Jurkat, Clone E6-1 (cell line): ENCODE measurements around the gene ADAM19.

ENCODE experiments used
- DNase-seq: peaks from one replicate; pipeline ENCODE4 v3.0.0-alpha.2; 2011; ENCODE audit warnings: low read depth, low spot score
- H3K4me3 ChIP-seq: 2 replicates; pipeline ENCODE4 v1.5.1; 2011; ENCODE audit warnings: mild to moderate bottlenecking, low read length, control low read depth, moderate library complexity

Gene ADAM19

GRCh38 chr5:157547941-157548512, 27.5 kb downstream of the ADAM19 start:
- H3K4me3 ChIP-seq = no peak overlapping the region
- no peak for DNase-seq

DNA sequence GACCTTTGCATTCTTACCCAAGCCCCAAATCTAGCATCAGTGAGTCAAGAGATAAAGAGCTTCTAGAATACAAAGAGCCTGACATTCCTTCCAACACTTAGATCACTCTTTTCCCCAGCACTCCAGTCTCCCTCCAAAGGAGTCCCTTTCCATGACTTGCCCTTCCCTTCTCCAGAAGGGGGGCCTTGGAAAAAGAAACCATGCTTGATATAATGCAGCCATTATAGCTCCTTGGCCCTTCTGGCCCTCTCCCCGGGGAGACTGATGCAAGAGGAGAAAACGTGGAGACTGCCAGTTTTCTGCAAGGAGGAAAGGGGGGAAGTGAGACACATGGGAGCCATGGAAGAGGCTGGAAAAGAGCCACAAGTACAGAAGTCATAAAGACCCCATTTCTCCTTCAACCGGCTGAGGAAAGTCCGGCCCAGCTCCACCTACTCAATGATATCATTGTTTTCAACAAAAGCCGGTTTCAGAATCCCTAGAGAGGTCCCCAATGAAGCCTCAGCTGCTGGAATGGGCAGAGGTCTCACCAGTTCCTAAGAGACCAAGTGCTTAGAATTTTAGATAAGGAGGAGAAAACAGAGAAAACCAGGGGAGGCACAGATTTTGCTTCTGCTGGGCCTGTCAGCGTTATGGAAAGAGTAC, 29.0 kb downstream of the ADAM19 start:
- no peak overlapping the region for H3K4me3 ChIP-seq
- DNase-seq = no peak

GRCh38 chr5:157545610-157546310, 29.8 kb downstream of the ADAM19 start:
- no peak for DNase-seq

DNA sequence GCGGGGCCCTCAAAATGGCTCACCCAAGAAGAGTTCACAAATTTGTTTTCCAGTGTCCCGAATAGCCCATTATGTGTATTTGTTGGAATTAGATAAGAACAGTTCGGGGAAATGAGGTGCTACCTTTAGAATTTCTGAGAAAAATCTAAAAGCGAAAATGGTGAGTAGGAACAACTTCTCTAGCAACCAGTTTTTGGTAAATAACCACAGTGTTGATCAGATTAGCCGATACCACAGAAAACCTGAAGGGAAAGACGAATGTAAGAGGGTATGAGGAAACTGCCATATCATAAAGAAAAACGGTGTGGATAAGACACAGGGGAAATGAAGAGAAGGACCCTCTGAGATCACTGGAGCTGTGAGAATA, 31.0 kb downstream of the ADAM19 start:
- DNase-seq = no peak
- no peak overlapping the region for H3K4me3 ChIP-seq

More at GRCh38 chr5:157545610-157546310, 29.8 kb downstream of the ADAM19 start:
- H3K4me3 ChIP-seq = no peak overlapping the region

DNA sequence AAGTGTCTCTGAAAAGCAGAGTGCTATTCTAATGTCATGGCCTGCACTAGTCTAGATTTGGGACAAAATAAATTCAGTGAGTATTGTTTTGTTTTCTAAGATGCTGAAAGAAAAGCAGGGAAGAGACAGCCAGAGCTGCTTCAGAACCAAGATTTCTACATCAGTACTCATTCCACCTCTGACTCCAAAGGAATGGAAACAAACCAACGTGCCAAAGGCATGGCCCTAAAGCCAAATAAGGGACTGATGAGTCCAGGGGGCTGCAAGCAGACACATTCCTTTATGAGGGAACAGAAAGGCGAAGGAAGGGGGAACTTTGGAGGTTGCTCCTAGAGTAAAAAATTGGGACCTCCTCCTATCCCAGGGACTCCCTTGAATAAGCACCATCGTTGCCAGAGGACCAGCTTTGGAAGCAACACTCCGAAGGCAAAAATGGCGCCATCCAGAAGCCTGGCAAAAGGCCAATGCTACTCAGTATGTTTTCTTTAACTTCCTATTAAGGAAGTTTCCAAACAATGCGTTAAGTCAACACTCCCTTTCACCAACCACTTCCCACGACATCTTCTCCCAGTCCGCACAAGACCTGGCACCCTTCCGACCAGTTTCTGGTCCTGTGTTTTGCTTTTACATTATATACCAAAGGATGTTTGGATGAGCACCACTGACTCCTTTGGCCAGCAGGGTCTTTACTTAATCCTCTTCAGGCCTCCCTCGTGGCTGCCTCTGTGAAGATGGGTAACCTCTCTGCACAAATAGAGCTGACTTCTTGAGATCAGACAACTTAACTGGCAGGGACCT, 31.6 kb downstream of the ADAM19 start:
- H3K4me3 ChIP-seq = no peak overlapping the region
- DNase-seq = no peak

- DNase-seq = no peak
- H3K4me3 ChIP-seq = no peak overlapping the region
Measured at GRCh38 chr5:157542282-157543000, 33.1 kb downstream of the ADAM19 start.

GRCh38 chr5:157541447-157542118, 34.0 kb downstream of the ADAM19 start:
- H3K4me3 ChIP-seq = no peak overlapping the region
- DNase-seq = no peak

GRCh38 chr5:157540707-157541446, 34.7 kb downstream of the ADAM19 start:
- H3K4me3 ChIP-seq = no peak overlapping the region
- no peak for DNase-seq

DNA sequence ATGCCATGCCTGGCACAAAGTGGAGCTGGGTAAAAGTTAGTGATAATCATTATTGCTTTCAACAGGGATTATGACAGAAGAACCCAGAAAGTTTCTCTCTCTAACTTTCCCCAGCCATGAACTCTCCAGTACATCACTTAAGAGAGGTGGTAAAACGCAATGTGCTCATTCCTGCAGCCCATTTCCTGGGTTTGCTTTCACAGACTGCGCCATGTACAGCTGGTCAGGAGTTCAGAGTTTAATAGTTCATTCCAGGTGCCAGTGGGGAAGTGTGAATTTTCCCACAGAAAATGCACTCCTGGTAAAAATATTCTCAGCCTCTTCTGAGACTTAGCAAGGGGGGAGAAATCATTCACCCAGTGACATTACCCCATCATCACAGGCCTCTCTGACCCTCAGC, 35.5 kb downstream of the ADAM19 start:
- H3K4me3 ChIP-seq = no peak overlapping the region
- DNase-seq = no peak

DNA sequence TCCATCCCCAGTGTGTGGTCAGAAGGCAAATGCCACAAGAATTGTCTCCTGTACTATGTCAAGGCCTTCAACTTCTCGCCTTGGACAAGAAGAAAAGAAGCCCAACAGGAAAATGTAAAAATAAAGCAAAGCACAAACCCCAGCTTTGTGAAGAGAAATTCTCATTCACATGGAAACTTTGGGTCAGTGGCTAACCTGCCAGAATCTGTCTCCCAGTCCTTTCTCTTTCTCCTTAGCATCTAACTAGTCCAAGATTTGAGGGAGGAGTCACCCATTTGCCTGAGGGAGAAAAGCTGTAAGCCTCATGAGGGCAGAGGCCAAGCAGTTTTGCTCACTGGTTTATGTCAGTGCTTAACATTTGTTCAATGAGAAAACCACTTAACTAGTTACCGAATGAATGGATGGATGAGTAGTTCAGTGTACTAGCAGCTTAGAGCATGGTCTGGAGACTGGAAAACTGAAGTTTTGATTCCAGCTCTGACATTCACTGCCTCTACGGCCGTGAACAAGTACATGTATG, 36.0 kb downstream of the ADAM19 start:
- no peak overlapping the region for H3K4me3 ChIP-seq
- DNase-seq = no peak

GRCh38 chr5:157538311-157538710, 37.3 kb downstream of the ADAM19 start:
- no peak overlapping the region for H3K4me3 ChIP-seq
- DNase-seq = no peak

DNA sequence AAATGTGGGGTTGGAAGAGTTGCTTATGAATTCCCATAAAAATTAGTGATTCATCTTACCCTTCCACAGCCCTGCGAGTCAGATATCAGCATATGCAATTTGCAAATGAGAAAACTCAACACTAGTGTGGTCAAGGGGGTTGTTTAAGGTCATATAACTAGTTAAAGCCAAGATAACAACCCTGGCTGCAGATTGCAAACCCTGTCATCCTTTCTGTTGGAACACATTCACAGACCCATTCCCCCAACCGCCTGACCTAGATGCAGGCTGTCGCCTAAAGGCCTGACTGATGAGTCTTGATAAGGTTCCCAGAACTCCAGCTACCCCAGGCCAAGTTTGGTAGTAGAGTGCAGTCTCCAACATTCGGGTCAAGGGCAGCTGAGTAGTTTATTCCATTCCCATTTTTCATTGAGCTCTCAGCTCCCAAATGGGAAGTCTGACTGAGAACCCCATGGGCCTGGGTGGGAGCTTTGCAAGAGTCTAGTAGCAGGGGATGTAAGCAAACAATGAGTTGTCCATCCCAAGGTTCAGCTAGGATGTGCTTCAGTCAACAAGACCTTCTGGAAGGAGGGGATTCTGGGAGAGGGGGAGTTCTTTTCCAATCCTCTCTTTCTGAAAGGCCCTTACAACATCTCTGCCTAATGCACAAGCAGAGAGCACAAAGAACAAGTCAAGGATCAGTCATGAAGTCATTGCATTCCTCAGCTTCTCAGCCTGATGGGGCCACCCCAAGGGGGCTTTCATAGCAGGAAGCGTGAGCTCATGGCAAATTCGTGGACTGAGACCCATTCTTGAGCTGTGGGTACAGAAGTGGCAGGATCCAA, 40.3 kb downstream of the ADAM19 start:
- no peak overlapping the region for H3K4me3 ChIP-seq
- DNase-seq = no peak

GRCh38 chr5:157533011-157533481, 42.5 kb downstream of the ADAM19 start:
- DNase-seq = no peak

GRCh38 chr5:157532022-157532421, 43.6 kb downstream of the ADAM19 start:
- DNase-seq = no peak
- no peak overlapping the region for H3K4me3 ChIP-seq

More at GRCh38 chr5:157533011-157533481, 42.5 kb downstream of the ADAM19 start:
- H3K4me3 ChIP-seq = no peak overlapping the region

DNA sequence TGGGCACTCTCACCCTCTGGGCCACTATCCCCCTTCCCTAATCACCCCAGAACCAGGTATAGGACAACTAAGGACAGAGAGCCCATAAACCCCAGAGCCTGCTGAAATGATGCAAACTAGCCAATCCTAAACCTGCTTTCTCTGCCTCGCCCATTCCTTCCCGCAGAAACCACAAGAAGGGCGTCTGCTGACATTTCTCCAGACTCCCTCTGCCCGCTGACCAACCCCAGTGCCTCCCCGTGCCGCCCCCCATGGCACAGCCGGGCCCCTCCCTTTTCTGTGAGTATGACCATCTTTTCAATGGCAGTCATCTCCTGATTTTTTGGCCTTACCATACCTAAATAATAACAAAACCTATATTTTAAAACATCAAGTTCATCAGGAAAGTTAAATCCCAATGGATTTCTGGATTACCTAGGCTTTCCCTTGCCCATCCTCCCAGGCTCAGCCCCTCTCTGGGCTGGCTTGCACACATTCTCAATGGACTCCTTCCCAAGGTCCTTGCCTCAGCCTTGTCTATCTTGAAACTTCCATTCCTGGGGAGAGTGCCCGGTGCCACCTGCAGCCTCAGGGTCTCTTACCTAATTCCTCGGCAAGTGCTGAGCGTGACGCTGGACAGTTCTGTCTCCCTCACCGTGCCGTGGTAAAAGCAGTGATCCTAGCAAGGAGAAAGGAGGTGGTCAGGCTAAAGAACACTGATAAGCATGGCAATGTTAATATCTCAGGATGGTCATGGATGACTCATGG, 45.2 kb downstream of the ADAM19 start:
- H3K4me3 ChIP-seq = no peak overlapping the region
- no peak for DNase-seq

GRCh38 chr5:157529002-157529401, 46.6 kb downstream of the ADAM19 start:
- no peak overlapping the region for H3K4me3 ChIP-seq
- DNase-seq = no peak
